Activated B cell treated with CpG ODN at 0.5 μM for 24 hours (primary cell): ENCODE data around the gene OTUB2. TPM values are rescaled to one million over a fixed set of nuclear protein-coding genes. Genes with fewer than 3 reads are reported as not detected.

Experiments
- ATAC-seq: fragments of 200-7000 bp; cut with Tn5 transposase; one replicate; pipeline ENCODE4 v1.10.0; 2021; ENCODE audit warnings: low read depth, mild to moderate bottlenecking, moderate library complexity
- CTCF ChIA-PET: fragments of 350-600 bp; sonication (Branson Sonifier 250); formaldehyde crosslinking; loops from one replicate; lab custom pipeline; 2021; ENCODE audit warnings: antibody characterized with exemption; lab: Charles Lee
- POLR2A ChIA-PET: fragments of 350-600 bp; sonication (Branson Sonifier 250); formaldehyde crosslinking; loops from one replicate; lab custom pipeline; 2021; ENCODE audit warnings: antibody characterized with exemption; lab: Charles Lee
- DNase-seq: peaks from one replicate; pipeline ENCODE4 v3.0.0; 2022
- H3K27ac Mint-ChIP-seq: one replicate; pipeline ENCODE4 v1.8.0; 2020; ENCODE audit warnings: mixed read lengths
- H3K27me3 Mint-ChIP-seq: one replicate; pipeline ENCODE4 v1.8.0; 2021; ENCODE audit warnings: mixed read lengths
- H3K36me3 Mint-ChIP-seq: one replicate; pipeline ENCODE4 v1.8.0; 2021; ENCODE audit warnings: low read depth, mixed read lengths
- H3K4me1 Mint-ChIP-seq: one replicate; pipeline ENCODE4 v1.8.0; 2021; ENCODE audit warnings: mixed read lengths
- H3K4me3 Mint-ChIP-seq: one replicate; pipeline ENCODE4 v1.8.0; 2020; ENCODE audit warnings: mild to moderate bottlenecking, mixed read lengths
- H3K9me3 Mint-ChIP-seq: one replicate; pipeline ENCODE4 v1.8.0; 2020; ENCODE audit warnings: mixed read lengths
- intact Hi-C: fragments of 100-400 bp; cut with micrococcal nuclease; formaldehyde crosslinking; loops from one replicate; pipeline ENCODE4 v1.15.1; 2024
- total RNA-seq: library from RNA; stranded (reverse); gene quantifications from 2 replicates; pipeline ENCODE4 v1.2.3, GENCODE V29; 2022
- TF ChIP-seq, protein P1 (sequence below): fragments of 200-600 bp; IDR thresholded peaks from one replicate; pipeline ENCODE4 v1.8.0; 2022; ENCODE audit warnings: antibody characterized with exemption, mild to moderate bottlenecking

OTUB2 gene
- total RNA-seq, 1 donor from 2014 or later, result not detected

GRCh38 chr14:94031161-94031882 is 5.2 kb downstream of the OTUB2 start:
- H3K4me3 Mint-ChIP-seq, result no peak overlapping the region
- intact Hi-C loops, result no loop called here
- no peaks in the 10 kb centered on the region for H3K36me3 Mint-ChIP-seq
- peaks cover 3% of the 10 kb centered on the region for H3K27me3 Mint-ChIP-seq
- TF ChIP-seq, protein P1, sequence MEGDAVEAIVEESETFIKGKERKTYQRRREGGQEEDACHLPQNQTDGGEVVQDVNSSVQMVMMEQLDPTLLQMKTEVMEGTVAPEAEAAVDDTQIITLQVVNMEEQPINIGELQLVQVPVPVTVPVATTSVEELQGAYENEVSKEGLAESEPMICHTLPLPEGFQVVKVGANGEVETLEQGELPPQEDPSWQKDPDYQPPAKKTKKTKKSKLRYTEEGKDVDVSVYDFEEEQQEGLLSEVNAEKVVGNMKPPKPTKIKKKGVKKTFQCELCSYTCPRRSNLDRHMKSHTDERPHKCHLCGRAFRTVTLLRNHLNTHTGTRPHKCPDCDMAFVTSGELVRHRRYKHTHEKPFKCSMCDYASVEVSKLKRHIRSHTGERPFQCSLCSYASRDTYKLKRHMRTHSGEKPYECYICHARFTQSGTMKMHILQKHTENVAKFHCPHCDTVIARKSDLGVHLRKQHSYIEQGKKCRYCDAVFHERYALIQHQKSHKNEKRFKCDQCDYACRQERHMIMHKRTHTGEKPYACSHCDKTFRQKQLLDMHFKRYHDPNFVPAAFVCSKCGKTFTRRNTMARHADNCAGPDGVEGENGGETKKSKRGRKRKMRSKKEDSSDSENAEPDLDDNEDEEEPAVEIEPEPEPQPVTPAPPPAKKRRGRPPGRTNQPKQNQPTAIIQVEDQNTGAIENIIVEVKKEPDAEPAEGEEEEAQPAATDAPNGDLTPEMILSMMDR, result no peak
- H3K9me3 Mint-ChIP-seq, result no peaks in the 10 kb centered on the region
- ChIA-PET CTCF (interaction anchor here (1.5 kb wide), 1 partner anchor 105 kb away, joined by 5 read pairs; no protein-coding TSS in a partner anchor), POLR2A (no interaction called here)
- DNase-seq (no peak), ATAC-seq (no peak)
- H3K4me1 Mint-ChIP-seq, result no peaks in the 10 kb centered on the region
- H3K27ac Mint-ChIP-seq, result no peak overlapping the region

DNA sequence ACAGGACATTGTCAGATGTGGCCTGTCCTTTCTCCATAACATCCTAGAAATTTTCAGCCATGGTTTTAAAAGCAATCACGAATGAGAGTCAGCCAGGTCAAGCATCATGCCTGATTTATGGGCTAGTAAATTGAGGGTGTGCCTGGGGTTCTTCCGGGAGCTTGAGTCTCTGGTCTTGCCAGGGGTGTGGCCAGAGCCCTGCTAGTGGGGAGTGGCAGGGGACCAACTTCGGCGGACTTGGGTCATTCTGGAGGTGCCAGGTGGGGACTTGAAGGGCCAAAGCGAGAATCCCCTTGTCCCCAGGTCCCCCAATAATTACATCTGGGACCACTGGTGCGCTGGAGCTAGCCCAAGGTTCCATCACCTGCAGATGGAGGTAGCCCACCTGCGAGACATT is 5.7 kb downstream of the OTUB2 start:
- H3K27ac Mint-ChIP-seq, result no peak overlapping the region
- no peaks in the 10 kb centered on the region for H3K9me3 Mint-ChIP-seq
- no peaks in the 10 kb centered on the region for H3K4me1 Mint-ChIP-seq
- ATAC-seq (no peak), DNase-seq (no peak)
- peaks cover 3% of the 10 kb centered on the region for H3K27me3 Mint-ChIP-seq
- no peak overlapping the region for H3K4me3 Mint-ChIP-seq
- TF ChIP-seq, protein P1, result no peak
- ChIA-PET CTCF (interaction anchor here (1.5 kb wide), 1 partner anchor 105 kb away, joined by 5 read pairs; no protein-coding TSS in a partner anchor), POLR2A (no interaction called here)
- H3K36me3 Mint-ChIP-seq, result no peaks in the 10 kb centered on the region
- intact Hi-C loops, result no loop called here

DNA sequence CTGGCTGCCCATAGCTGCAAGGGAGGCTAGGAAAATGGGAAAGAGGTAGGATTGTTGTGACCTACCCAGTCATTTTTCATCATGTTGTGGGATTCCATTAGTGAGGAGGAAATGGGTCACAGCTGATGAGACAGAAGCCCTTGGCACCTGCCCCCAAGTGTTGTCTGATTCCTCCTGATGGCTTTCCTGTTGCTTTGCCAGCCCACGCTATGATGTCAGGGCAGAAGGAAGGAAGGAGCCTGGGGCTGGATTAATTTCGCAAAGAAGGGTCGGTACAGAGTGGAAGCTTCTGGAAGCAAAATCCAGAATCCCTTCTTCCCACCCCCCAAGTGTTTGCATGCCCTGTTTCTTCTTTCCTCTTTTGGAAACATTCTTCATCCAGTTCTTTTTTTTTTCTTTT is 8.7 kb downstream of the OTUB2 start:
- no peak for ATAC-seq
- no peaks in the 10 kb centered on the region for H3K36me3 Mint-ChIP-seq
- intact Hi-C loops, result no loop called here
- POLR2A ChIA-PET, result no interaction called here
- no peak overlapping the region for H3K27ac Mint-ChIP-seq
- CTCF ChIA-PET, result interaction anchor here (1.1 to 4.3 kb wide), 7 partner anchors 94 to 147 kb away, joined by 3 to 77 read pairs (median 16); partner anchors contain the start of gene IFI27L2
- DNase-seq, result no peak
- H3K4me3 Mint-ChIP-seq, result no peak overlapping the region
- TF ChIP-seq, protein P1, result no peak
- no peaks in the 10 kb centered on the region for H3K4me1 Mint-ChIP-seq
- peaks cover 2% of the 10 kb centered on the region for H3K27me3 Mint-ChIP-seq
- H3K9me3 Mint-ChIP-seq, result no peaks in the 10 kb centered on the region

- Mint-ChIP-seq H3K36me3 (no peaks in the 10 kb centered on the region), H3K9me3 (no peaks in the 10 kb centered on the region), H3K4me1 (no peaks in the 10 kb centered on the region), H3K4me3 (no peak overlapping the region), H3K27me3 (no peaks in the 10 kb centered on the region), H3K27ac (no peak overlapping the region)
- ATAC-seq, result peak; percentile 95
- ChIA-PET POLR2A (interaction anchor here (0.6 to 1.0 kb wide), 2 partner anchors 100 to 455 kb away, joined by 4 read pairs; no protein-coding TSS in a partner anchor), CTCF (interaction anchor here (0.6 to 4.3 kb wide), 25 partner anchors 9 to 450 kb away, joined by 3 to 77 read pairs (median 6); partner anchors contain the start of genes DDX24 and IFI27L1)
- intact Hi-C loops, result loop anchor here (1.0 to 2.0 kb wide), 3 partner anchors 100 to 450 kb away; no protein-coding TSS in a partner anchor
- DNase-seq, result peak; percentile 60
- TF ChIP-seq, protein P1, result peak; percentile 21
Observed at GRCh38 chr14:94036313-94037167, 10.4 kb downstream of the OTUB2 start.
